ENCODE results near the gene CTSE.
"Not testable (repeated sequence)": the region's sequence is repeated elsewhere in the genome, so short reads cannot be mapped to it uniquely, and the experiment has no call there.

- TF ChIP-seq CTCF (optimal IDR thresholded peaks at IDR 0.05 in 1 of 3, IDR thresholded peaks at IDR 0.05 in 1 of 3, conservative IDR thresholded peaks at IDR 0.05 in 1 of 3; ENCODE audit: extremely low read depth in 1 of 3, insufficient read depth in 2 of 3, low read length in 3 of 3); EZH2 (IDR thresholded peaks at IDR 0.05; ENCODE audit: low read length): not testable (repeated sequence)
Measured at GRCh38 chr1:206058289-206058926, 34.7 kb upstream of the CTSE start.
